PFSK-1 (cell line): Measurements from ENCODE around the gene OR2Z1.

Experiments used
- FOXP2 ChIP-seq: optimal IDR thresholded peaks from 2 replicates; pipeline ENCODE3; 2011; ENCODE audit warnings: borderline replicate concordance, control low read depth, inconsistent platforms; ENCODE audit not compliant: insufficient read depth; ENCODE audit errors: extremely low read length, extremely low read depth
- POLR2AphosphoS5 ChIP-seq: IDR thresholded peaks from 2 replicates; pipeline ENCODE4 v1.6.1; 2012; ENCODE audit warnings: low read depth, mild to moderate bottlenecking, control low read depth, low read length, moderate library complexity
- SIN3A ChIP-seq: IDR thresholded peaks from 2 replicates; pipeline ENCODE4 v1.6.1; 2012; ENCODE audit warnings: mild to moderate bottlenecking, low read length, moderate library complexity, borderline replicate concordance; ENCODE audit not compliant: insufficient read depth
- TAF1 ChIP-seq: IDR thresholded peaks from 2 replicates; pipeline ENCODE4 v1.6.1; 2012; ENCODE audit warnings: low read length, control low read depth, borderline replicate concordance; ENCODE audit not compliant: insufficient read depth
- TF ChIP-seq, protein P1 (sequence below), 2 experiments: IDR thresholded peaks; 2 replicates each; pipeline versions ENCODE4 v1.6.1 to v1.8.0; 2011 to 2012; ENCODE audit warnings: low read depth in 2 of 2, low read length in 2 of 2, control low read depth in 1 of 2, inconsistent platforms in 1 of 2, mild to moderate bottlenecking in 1 of 2, moderate library complexity in 1 of 2; ENCODE audit not compliant: insufficient read depth in 1 of 2

Gene OR2Z1

DNA sequence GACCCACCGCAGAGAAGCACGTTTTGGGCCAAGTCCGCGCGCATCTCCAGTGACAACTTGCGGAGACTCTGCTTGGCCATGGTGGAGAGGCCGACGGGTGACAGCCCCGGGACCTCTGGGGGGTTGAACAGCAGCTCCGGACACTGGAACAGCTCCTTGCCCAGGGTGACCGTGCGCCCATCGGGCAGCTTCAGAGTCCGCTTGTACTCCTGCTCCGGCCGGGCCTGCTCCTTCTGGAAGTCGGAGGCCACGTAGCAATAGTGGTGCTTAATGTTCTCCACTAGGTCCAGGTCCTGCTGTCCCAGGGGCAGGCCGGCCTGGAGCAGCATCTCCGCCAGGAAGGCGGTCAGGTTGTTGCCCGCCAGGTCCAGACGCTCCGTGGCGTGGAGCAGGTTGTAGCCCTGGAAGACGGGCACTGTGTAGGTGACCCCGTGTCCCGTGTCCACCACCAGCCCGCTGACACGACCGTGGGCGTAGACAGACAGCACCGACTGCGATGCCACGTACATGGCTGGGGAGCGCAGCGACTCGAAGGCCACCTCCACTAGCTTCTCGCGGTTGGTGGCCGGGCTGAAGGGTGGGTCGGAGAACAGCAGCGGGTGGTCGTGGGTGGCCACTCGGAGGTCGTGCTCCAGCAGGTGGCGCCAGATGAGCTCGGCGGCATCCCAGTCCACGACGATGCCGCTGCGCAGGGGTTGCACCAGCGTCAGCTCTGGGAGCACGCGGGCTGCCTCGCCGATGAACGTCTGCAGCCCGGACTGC is 23.6 kb upstream of the OR2Z1 start:
- TF ChIP-seq POLR2AphosphoS5: no peak
- TF ChIP-seq, protein P1, sequence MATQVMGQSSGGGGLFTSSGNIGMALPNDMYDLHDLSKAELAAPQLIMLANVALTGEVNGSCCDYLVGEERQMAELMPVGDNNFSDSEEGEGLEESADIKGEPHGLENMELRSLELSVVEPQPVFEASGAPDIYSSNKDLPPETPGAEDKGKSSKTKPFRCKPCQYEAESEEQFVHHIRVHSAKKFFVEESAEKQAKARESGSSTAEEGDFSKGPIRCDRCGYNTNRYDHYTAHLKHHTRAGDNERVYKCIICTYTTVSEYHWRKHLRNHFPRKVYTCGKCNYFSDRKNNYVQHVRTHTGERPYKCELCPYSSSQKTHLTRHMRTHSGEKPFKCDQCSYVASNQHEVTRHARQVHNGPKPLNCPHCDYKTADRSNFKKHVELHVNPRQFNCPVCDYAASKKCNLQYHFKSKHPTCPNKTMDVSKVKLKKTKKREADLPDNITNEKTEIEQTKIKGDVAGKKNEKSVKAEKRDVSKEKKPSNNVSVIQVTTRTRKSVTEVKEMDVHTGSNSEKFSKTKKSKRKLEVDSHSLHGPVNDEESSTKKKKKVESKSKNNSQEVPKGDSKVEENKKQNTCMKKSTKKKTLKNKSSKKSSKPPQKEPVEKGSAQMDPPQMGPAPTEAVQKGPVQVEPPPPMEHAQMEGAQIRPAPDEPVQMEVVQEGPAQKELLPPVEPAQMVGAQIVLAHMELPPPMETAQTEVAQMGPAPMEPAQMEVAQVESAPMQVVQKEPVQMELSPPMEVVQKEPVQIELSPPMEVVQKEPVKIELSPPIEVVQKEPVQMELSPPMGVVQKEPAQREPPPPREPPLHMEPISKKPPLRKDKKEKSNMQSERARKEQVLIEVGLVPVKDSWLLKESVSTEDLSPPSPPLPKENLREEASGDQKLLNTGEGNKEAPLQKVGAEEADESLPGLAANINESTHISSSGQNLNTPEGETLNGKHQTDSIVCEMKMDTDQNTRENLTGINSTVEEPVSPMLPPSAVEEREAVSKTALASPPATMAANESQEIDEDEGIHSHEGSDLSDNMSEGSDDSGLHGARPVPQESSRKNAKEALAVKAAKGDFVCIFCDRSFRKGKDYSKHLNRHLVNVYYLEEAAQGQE (IDR thresholded peaks at IDR 0.05; ENCODE audit: insufficient read depth in 1 of 2, low read depth in 2 of 2, low read length in 2 of 2): no peak
- TF ChIP-seq TAF1: no peak
- TF ChIP-seq FOXP2: no peak
- no peak for TF ChIP-seq SIN3A

DNA sequence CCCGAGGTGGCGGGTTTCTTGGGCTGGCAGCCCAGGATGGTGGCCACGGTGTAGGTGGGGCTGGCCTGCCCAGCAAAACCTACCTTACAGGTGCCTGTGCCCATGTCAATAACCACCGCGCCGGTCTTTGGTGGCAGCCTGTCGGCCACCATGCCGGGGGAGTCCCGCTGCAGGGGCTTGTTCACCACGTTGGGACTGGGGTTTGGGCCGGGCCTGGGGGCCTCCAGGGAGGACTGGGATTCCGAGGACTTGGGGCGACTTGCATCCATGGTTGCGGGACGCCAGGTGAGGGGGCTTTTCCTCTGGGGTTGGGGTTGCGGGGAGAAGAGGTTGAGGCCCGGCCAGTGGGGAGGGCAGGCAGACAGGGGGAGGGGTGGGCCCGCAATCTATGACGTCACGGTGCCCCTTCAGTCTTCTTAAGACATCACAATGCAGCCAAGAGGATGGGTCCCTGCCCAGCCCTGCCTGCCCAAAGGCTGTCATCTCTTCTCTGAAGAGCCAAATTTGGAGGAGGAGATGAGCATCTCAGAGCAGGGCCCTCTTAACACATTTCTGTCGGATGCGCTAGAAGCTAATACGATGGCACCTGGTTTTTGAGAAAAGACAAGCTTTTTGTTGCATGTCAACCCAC is 22.9 kb upstream of the OR2Z1 start, which contains the start of gene ACTL9:
Gene ACTL9, minus strand, starts transcription at position 363 of the 631 bp plus-strand sequence. Its CDS starts 94 bp downstream, at position 269.
- TF ChIP-seq TAF1 (no peak), SIN3A (no peak), FOXP2 (no peak), POLR2AphosphoS5 (no peak)
- TF ChIP-seq, protein P1 (IDR thresholded peaks at IDR 0.05; ENCODE audit: insufficient read depth in 1 of 2, low read depth in 2 of 2, low read length in 2 of 2): no peak

DNA sequence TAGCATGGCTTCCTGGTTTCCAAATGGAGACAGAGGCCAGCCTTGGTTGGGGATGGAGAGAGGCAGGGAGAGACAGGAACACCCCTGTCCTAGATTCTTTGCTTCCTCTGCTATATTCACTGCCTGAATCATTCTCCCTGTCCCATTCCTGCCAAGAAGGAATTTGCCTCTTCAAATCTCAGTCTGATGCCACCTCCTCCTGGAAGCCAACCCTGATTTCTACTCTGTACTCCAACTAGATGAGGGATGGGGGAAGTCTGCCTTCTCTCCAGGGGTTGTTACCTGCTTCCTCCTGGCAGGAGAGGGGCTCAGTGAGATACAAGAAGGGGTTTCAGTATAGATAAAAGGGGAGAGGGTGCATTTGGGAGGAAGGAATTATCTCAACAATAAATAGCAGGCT is 21.5 kb upstream of the OR2Z1 start:
- TF ChIP-seq POLR2AphosphoS5: no peak
- no peak for TF ChIP-seq SIN3A
- no peak for TF ChIP-seq TAF1
- TF ChIP-seq, protein P1 (IDR thresholded peaks at IDR 0.05; ENCODE audit: insufficient read depth in 1 of 2, low read depth in 2 of 2, low read length in 2 of 2): no peak
- no peak for TF ChIP-seq FOXP2

DNA sequence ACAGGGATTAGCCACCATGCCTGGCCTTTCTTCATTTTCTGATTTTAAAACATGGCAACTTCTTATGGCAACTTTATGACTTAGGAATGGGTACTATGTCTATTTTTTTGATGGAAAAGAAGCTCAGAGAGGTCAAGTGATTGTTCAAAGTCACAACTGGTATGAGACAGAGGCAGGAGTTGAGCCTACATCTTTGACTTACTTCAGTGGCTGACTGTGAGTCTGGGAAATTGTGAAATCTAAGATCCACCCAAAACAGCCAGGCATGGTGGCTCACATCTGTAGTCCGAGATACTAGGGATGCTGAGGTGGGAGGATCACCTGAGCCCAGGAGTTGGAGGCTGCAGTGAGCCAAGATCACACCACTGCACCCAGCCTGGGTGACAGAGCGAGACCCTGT is 20.5 kb upstream of the OR2Z1 start:
- TF ChIP-seq, protein P1 (IDR thresholded peaks at IDR 0.05; ENCODE audit: insufficient read depth in 1 of 2, low read depth in 2 of 2, low read length in 2 of 2): no peak

- TF ChIP-seq, protein P1 (IDR thresholded peaks at IDR 0.05; ENCODE audit: insufficient read depth in 1 of 2, low read depth in 2 of 2, low read length in 2 of 2): no peak
- TF ChIP-seq POLR2AphosphoS5 (no peak), TAF1 (no peak), FOXP2 (no peak), SIN3A (no peak)
Measured at GRCh38 chr19:8702350-8702749, 19.1 kb upstream of the OR2Z1 start.
